Body of pancreas (tissue), 4 donors: ENCODE measurements around the gene MARK4. TPM values are rescaled to one million over a fixed set of nuclear protein-coding genes. Genes with fewer than 3 reads are reported as not detected.

Source experiments
- ATAC-seq: fragments of 150-250 bp; one replicate; pipeline ENCODE4 v1.9.1; 2016
- DNase-seq, 4 donors: peaks; one replicate each; pipeline ENCODE4 v3.0.0-alpha.2; 2019
- H3K27ac ChIP-seq, 4 donors: fragments of 200-600 bp; sonication (generic); 1 replicate in 3 of 4; 2 replicates in 1 of 4; pipeline versions ENCODE4 v1.5.1 to v1.6.1; 2016 to 2019; ENCODE audit warnings: mild to moderate bottlenecking in 1 of 4, mixed read lengths in 1 of 4, moderate library complexity in 1 of 4
- H3K27me3 ChIP-seq, 2 donors: fragments of 200-600 bp; sonication (generic); one replicate each; pipeline ENCODE4 v1.6.0; 2016; ENCODE audit warnings: mild to moderate bottlenecking in 1 of 2
- H3K36me3 ChIP-seq, 2 donors: fragments of 200-600 bp; sonication (generic); replicated peaks in 1 of 2; 2 replicates each; pipeline ENCODE4 v1.5.1; 2016; ENCODE audit warnings: low read depth in 2 of 2; ENCODE audit not compliant: insufficient read depth in 1 of 2
- H3K4me1 ChIP-seq: fragments of 200-600 bp; sonication (generic); one replicate; pipeline ENCODE4 v1.6.0; 2016
- H3K4me3 ChIP-seq, 2 donors: fragments of 200-600 bp; sonication (generic); 1 replicate in 1 of 2; 2 replicates in 1 of 2; pipeline ENCODE4 v1.5.1; 2016 to 2019
- H3K9me3 ChIP-seq, 3 donors: fragments of 200-600 bp; sonication (generic); 1 replicate in 2 of 3; 2 replicates in 1 of 3; pipeline ENCODE4 v1.5.1; 2016
- CTCF ChIP-seq, 7 experiments: fragments of 450-650 bp in 4 of 7; fragments of 200-600 bp in 3 of 7; sonication (generic) in 3 of 7; IDR thresholded peaks; one replicate each; pipeline ENCODE4 v1.5.1; 2016 to 2019; ENCODE audit warnings: antibody characterized with exemption in 7 of 7
- POLR2A ChIP-seq, 3 donors: fragments of 450-650 bp; IDR thresholded peaks; one replicate each; pipeline ENCODE4 v1.6.1; 2016; ENCODE audit warnings: antibody characterized with exemption in 3 of 3, mild to moderate bottlenecking in 2 of 3
- WGBS, 2 donors: methylation state at CpG; one replicate each; pipeline ENCODE4 v1.1.5; 2017; 5-methylcytosine and 5-hydroxymethylcytosine counted together
- intact Hi-C: fragments of 100-400 bp; cut with DNase I; formaldehyde crosslinking; loops from one replicate; pipeline ENCODE4 v1.15.1; 2023
- total RNA-seq, 2 donors: library from RNA; depleted of rRNA; stranded (reverse); fragments of >200 nt; gene quantifications; one replicate each; pipeline ENCODE4 v1.1.0, GENCODE V29; 2016

MARK4 gene
- total RNA-seq, 2 donors from 2014 or later = 9.2 to 12.5 TPM

- DNase-seq (no peak), ATAC-seq (no peak)
- Histone ChIP-seq H3K27ac (no peak overlapping the region), H3K27me3 (peaks cover 0 to 12% of the 10 kb centered on the region in 2 donors), H3K4me3 (no peak overlapping the region), H3K36me3 (no peaks in the 10 kb centered on the region), H3K4me1 (no peaks in the 10 kb centered on the region), H3K9me3 (no peaks in the 10 kb centered on the region)
- 75% methylated on average over 11 to 14 of the region's 25 CpGs for WGBS, 2 donors
- TF ChIP-seq CTCF (IDR thresholded peaks at IDR 0.05) (no peak), POLR2A (IDR thresholded peaks at IDR 0.05) (no peak)
- intact Hi-C loops = no loop called here
Measured at GRCh38 chr19:45238556-45238955, 12.5 kb upstream of the MARK4 start.

GRCh38 chr19:45243144-45243732 is 7.8 kb upstream of the MARK4 start:
- 73 to 75% methylated on average over 13 of the region's 13 CpGs for WGBS, 2 donors
- intact Hi-C loops = no loop called here
- no peaks in the 10 kb centered on the region for H3K27me3 ChIP-seq
- no peaks in the 10 kb centered on the region for H3K36me3 ChIP-seq
- no peak for TF ChIP-seq CTCF (IDR thresholded peaks at IDR 0.05)
- ATAC-seq (no peak), DNase-seq (no peak)
- peaks cover 3% of the 10 kb centered on the region for H3K4me1 ChIP-seq
- no peak overlapping the region for H3K4me3 ChIP-seq
- no peaks in the 10 kb centered on the region for H3K9me3 ChIP-seq
- no peak overlapping the region for H3K27ac ChIP-seq

- H3K4me3 ChIP-seq = no peak overlapping the region
- no peak overlapping the region for H3K27ac ChIP-seq
- WGBS, 2 donors = 52 to 64% methylated on average over 15 of the region's 15 CpGs
- intact Hi-C loops = no loop called here
- no peaks in the 10 kb centered on the region for H3K27me3 ChIP-seq
- TF ChIP-seq CTCF (IDR thresholded peaks at IDR 0.05) (no peak), POLR2A (IDR thresholded peaks at IDR 0.05) (no peak)
- ATAC-seq = no peak
- H3K36me3 ChIP-seq = no peaks in the 10 kb centered on the region
- no peak for DNase-seq
- no peaks in the 10 kb centered on the region for H3K9me3 ChIP-seq
- H3K4me1 ChIP-seq = peaks cover 10% of the 10 kb centered on the region
Measured at GRCh38 chr19:45244133-45244794, 6.8 kb upstream of the MARK4 start.

- intact Hi-C loops = no loop called here
- TF ChIP-seq POLR2A (IDR thresholded peaks at IDR 0.05) (peak in 1 of 3 donors; percentile 18), CTCF (IDR thresholded peaks at IDR 0.05) (no peak)
Measured at GRCh38 chr19:45245334-45245787, 5.7 kb upstream of the MARK4 start, which contains the start of gene EXOC3L2. Gene EXOC3L2, minus strand, starts transcription at chr19:45245407. Its CDS starts 6,362 bp downstream, at chr19:45239045.

More at GRCh38 chr19:45245334-45245787, 5.7 kb upstream of the MARK4 start, which contains the start of gene EXOC3L2:
- DNase-seq (no peak), ATAC-seq (peak; percentile 30)
- Histone ChIP-seq H3K9me3 (no peaks in the 10 kb centered on the region), H3K36me3 (no peaks in the 10 kb centered on the region), H3K27ac (peak within 1 kb of the TSS in 1 of 4 donors; percentile 40), H3K27me3 (no peaks in the 10 kb centered on the region), H3K4me3 (no peak within 1 kb of the TSS), H3K4me1 (peaks cover 12% of the 10 kb centered on the region)
- WGBS, 2 donors = 65 to 100% methylated on average over 2 to 16 of the region's 17 CpGs
